Mesendoderm (in vitro differentiated cells): ENCODE measurements around the gene NPLOC4.

Source experiments
- DNase-seq: peaks from one replicate; pipeline ENCODE4 v3.0.0; 2013
- H2AK5ac ChIP-seq: 2 replicates; pipeline ENCODE4 v1.6.1; 2013; ENCODE audit warnings: low read length, inconsistent platforms
- H2BK120ac ChIP-seq: 2 replicates; pipeline ENCODE4 v1.6.1; 2013; ENCODE audit warnings: low read depth, mild to moderate bottlenecking, low read length, moderate library complexity, mixed read lengths
- H2BK15ac ChIP-seq: replicated peaks from 2 replicates; pipeline ENCODE4 v1.6.1; 2013; ENCODE audit warnings: low read depth, mild to moderate bottlenecking, moderate library complexity
- H2BK5ac ChIP-seq: 2 replicates; pipeline ENCODE4 v1.6.1; 2013; ENCODE audit warnings: low read length, inconsistent platforms
- H3K18ac ChIP-seq: 2 replicates; pipeline ENCODE4 v1.6.1; 2013; ENCODE audit warnings: mild to moderate bottlenecking, low read length, mixed read lengths
- H3K23ac ChIP-seq: one replicate; pipeline ENCODE4 v1.6.1; 2013; ENCODE audit warnings: low read length
- H3K27ac ChIP-seq: 2 replicates; pipeline ENCODE4 v1.5.1; 2013; ENCODE audit warnings: low read depth, mild to moderate bottlenecking, inconsistent platforms, low read length, moderate library complexity
- H3K27me3 ChIP-seq: 2 replicates; pipeline ENCODE4 v1.6.1; 2013; ENCODE audit warnings: low read length, control low read depth, mild to moderate bottlenecking, inconsistent platforms; ENCODE audit not compliant: insufficient read depth, poor library complexity
- H3K36me3 ChIP-seq: 2 replicates; pipeline ENCODE4 v1.6.1; 2013; ENCODE audit warnings: low read length, inconsistent platforms; ENCODE audit not compliant: control insufficient read depth, insufficient read depth
- H3K4ac ChIP-seq: one replicate; pipeline ENCODE4 v1.6.1; 2013; ENCODE audit warnings: low read depth, mild to moderate bottlenecking, low read length, moderate library complexity
- H3K4me1 ChIP-seq: 2 replicates; pipeline ENCODE4 v1.6.1; 2013; ENCODE audit warnings: low read depth, low read length, inconsistent platforms; ENCODE audit not compliant: control insufficient read depth
- H3K4me2 ChIP-seq: 2 replicates; pipeline ENCODE4 v1.6.1; 2013; ENCODE audit warnings: low read length
- H3K4me3 ChIP-seq: 2 replicates; pipeline ENCODE4 v1.5.1; 2013; ENCODE audit warnings: mild to moderate bottlenecking, low read length
- H3K56ac ChIP-seq: one replicate; pipeline ENCODE4 v1.6.1; 2013; ENCODE audit warnings: low read length
- H3K79me1 ChIP-seq: 2 replicates; pipeline ENCODE4 v1.6.1; 2013; ENCODE audit warnings: low read length, inconsistent platforms
- H3K79me2 ChIP-seq: 2 replicates; pipeline ENCODE4 v1.6.1; 2013; ENCODE audit warnings: mild to moderate bottlenecking, low read length; ENCODE audit not compliant: control insufficient read depth, insufficient read depth
- H3K9ac ChIP-seq: 2 replicates; pipeline ENCODE4 v1.6.1; 2013; ENCODE audit warnings: low read length, inconsistent platforms
- H4K5ac ChIP-seq: one replicate; pipeline ENCODE4 v1.6.1; 2013; ENCODE audit warnings: low read length
- H4K8ac ChIP-seq: one replicate; pipeline ENCODE4 v1.6.1; 2013; ENCODE audit warnings: low read depth, mild to moderate bottlenecking, control low read depth, low read length, moderate library complexity
- WGBS: extraction: QIAGEN DNeasy Blood & Tissue Kit; methylation state at CpG from one replicate; pipeline ENCODE4 v1.1.7; 2013; ENCODE audit warnings: low lambda C conversion rate, missing lambda C conversion rate; ENCODE audit not compliant: insufficient coverage; ENCODE audit errors: extremely low coverage; 5-methylcytosine and 5-hydroxymethylcytosine counted together

NPLOC4 gene

DNA sequence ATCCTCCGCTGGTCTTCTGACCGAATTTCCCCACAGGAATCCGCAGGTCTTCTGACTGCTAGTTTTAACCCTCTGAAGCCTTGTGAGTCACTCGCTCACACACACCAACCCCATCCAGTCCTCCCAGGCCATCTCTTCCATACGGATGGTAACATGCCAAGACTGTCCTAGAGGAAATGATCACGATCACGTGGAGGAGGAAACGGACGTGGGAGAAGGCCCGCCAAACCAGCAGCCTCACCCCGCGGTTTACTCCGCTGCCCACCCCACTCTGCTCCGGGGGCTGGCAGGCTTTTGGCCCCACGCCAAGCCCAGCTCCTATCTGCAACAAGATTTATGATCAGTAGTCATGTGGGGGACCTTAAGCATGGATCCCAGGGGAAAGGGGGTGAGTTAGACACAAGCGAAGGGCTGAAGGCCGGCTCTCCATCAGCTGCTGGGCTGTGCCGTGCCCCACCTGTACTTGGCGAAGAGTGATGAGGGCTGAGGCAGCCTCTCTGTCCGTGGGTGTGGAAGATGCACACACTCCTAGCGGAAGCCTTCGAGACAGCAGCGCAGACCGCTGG lies 83.2 kb downstream of the NPLOC4 start:
- H3K79me1 ChIP-seq: peaks cover 4% of the 10 kb centered on the region
- H4K5ac ChIP-seq: no peak overlapping the region
- no peak overlapping the region for H3K27ac ChIP-seq
- H3K23ac ChIP-seq: peak overlapping the region; percentile 1
- no CpG with 5 or more reads among the region's 24 CpGs for WGBS
- H3K18ac ChIP-seq: no peak overlapping the region
- H2BK5ac ChIP-seq: no peak overlapping the region
- peak overlapping the region; percentile 15 for H3K56ac ChIP-seq
- H3K4me1 ChIP-seq: peaks cover 3% of the 10 kb centered on the region
- no peak overlapping the region for H2BK15ac ChIP-seq
- no peak overlapping the region for H4K8ac ChIP-seq
- no peak overlapping the region for H3K4me3 ChIP-seq
- no peak overlapping the region for H3K4ac ChIP-seq
- no peak for DNase-seq
- no peaks in the 10 kb centered on the region for H3K27me3 ChIP-seq
- H3K79me2 ChIP-seq: peaks cover 5% of the 10 kb centered on the region
- H3K4me2 ChIP-seq: peak overlapping the region; percentile 61
- H3K9ac ChIP-seq: peak overlapping the region; percentile 42
- H2BK120ac ChIP-seq: no peak overlapping the region
- H2AK5ac ChIP-seq: no peak overlapping the region
- peaks cover 3% of the 10 kb centered on the region for H3K36me3 ChIP-seq

- Histone ChIP-seq H2BK15ac (no peak overlapping the region), H3K79me1 (peaks cover 4% of the 10 kb centered on the region), H2AK5ac (no peak overlapping the region), H3K4me3 (peak overlapping the region; percentile 86), H2BK5ac (no peak overlapping the region), H3K4me1 (peaks cover 3% of the 10 kb centered on the region), H3K27ac (peak overlapping the region; percentile 74), H3K79me2 (peaks cover 5% of the 10 kb centered on the region), H4K8ac (no peak overlapping the region), H3K36me3 (peaks cover 1% of the 10 kb centered on the region), H3K4me2 (peak overlapping the region; percentile 100), H3K27me3 (no peaks in the 10 kb centered on the region), H3K9ac (peak overlapping the region; percentile 93), H3K23ac (peak overlapping the region; percentile 1), H2BK120ac (no peak overlapping the region), H3K18ac (no peak overlapping the region), H3K56ac (peak overlapping the region; percentile 93), H3K4ac (no peak overlapping the region), H4K5ac (no peak overlapping the region)
- DNase-seq: peak; percentile 93
- no CpG with 5 or more reads among the region's 19 CpGs for WGBS
These were observed 83.8 kb downstream of the NPLOC4 start for GRCh38 chr17:81553018-81553615.

DNA sequence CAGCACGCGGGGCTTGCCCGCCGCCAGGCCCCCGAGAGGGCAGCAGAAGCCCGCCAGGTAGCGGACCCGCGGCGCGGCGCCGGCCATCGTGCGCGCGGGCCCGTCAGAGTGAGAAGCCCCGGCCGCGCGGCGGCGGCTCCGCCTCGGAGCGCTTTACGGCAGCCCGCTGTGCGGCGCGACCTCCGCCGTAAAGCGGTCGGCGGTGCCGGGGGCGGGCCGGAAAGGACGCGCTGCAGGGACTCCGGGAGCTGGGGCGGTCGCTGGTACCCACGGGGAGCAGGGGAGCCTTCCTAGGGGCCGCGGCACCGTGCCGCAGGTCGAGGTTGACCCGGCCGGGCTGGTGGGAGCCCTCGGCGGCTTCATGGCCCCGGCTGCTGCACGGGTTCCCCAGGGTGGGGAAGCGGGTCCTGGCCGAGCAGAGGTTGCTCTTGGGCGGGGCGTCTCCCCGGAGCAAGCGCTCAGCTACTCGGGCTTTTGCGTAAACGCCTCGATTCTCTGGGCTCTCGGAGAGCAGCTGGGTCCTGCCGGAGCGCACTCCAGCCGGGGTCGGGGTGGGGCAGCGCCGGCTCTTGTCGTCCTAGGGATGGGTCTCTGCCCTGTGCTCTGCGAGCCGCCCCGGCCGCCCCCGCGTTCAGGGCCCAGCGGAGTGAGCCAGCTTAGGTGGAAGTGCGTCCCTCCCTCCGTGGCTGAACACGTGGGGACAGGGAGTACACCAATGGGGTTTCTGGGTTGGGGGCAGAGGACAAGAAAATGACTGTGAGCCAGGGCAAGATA lies 84.5 kb downstream of the NPLOC4 start, which contains the start of gene FAAP100:
FAAP100 (minus strand) TSS at position 110 of the 774 bp plus-strand sequence; CDS start at position 87, 23 bp downstream.
- Histone ChIP-seq H2BK5ac (no peak within 1 kb of the TSS), H2BK15ac (no peak within 1 kb of the TSS), H3K36me3 (no peaks in the 10 kb centered on the region)

GRCh38 chr17:81551458-81552243 lies 85.3 kb downstream of the NPLOC4 start:
- Histone ChIP-seq H3K56ac (peak overlapping the region; percentile 98), H3K79me1 (peaks cover 4% of the 10 kb centered on the region), H3K9ac (peak overlapping the region; percentile 94), H3K4me2 (peak overlapping the region; percentile 74), H2BK15ac (no peak overlapping the region), H3K4me1 (peaks cover 3% of the 10 kb centered on the region), H3K4ac (no peak overlapping the region), H4K8ac (no peak overlapping the region), H3K79me2 (peaks cover 5% of the 10 kb centered on the region), H4K5ac (no peak overlapping the region), H2AK5ac (no peak overlapping the region), H2BK120ac (no peak overlapping the region), H3K4me3 (peak overlapping the region; percentile 90), H2BK5ac (no peak overlapping the region), H3K36me3 (peaks cover 4% of the 10 kb centered on the region), H3K27me3 (no peaks in the 10 kb centered on the region), H3K23ac (peak overlapping the region; percentile 89), H3K18ac (no peak overlapping the region), H3K27ac (no peak overlapping the region)
- WGBS: no CpG with 5 or more reads among the region's 69 CpGs
- no peak for DNase-seq

More for the DNA sequence above, 84.5 kb downstream of the NPLOC4 start, which contains the start of gene FAAP100:
- H3K27me3 ChIP-seq: no peaks in the 10 kb centered on the region
- H4K5ac ChIP-seq: no peak within 1 kb of the TSS
- H4K8ac ChIP-seq: no peak within 1 kb of the TSS
- H3K4me1 ChIP-seq: peaks cover 3% of the 10 kb centered on the region
- peaks cover 5% of the 10 kb centered on the region for H3K79me2 ChIP-seq
- no peak within 1 kb of the TSS for H2AK5ac ChIP-seq
- peak within 1 kb of the TSS; percentile 94 for H3K9ac ChIP-seq
- H3K23ac ChIP-seq: peak within 1 kb of the TSS; percentile 89
- peak within 1 kb of the TSS; percentile 98 for H3K56ac ChIP-seq
- H3K79me1 ChIP-seq: peaks cover 4% of the 10 kb centered on the region
- H3K27ac ChIP-seq: peak within 1 kb of the TSS; percentile 74
- H2BK120ac ChIP-seq: no peak within 1 kb of the TSS
- H3K4ac ChIP-seq: peak within 1 kb of the TSS; percentile 17
- WGBS: no CpG with 5 or more reads among the region's 85 CpGs
- H3K4me3 ChIP-seq: peak within 1 kb of the TSS; percentile 90
- peak; percentile 87 for DNase-seq
- peak within 1 kb of the TSS; percentile 100 for H3K4me2 ChIP-seq
- H3K18ac ChIP-seq: peak within 1 kb of the TSS; percentile 31

DNA sequence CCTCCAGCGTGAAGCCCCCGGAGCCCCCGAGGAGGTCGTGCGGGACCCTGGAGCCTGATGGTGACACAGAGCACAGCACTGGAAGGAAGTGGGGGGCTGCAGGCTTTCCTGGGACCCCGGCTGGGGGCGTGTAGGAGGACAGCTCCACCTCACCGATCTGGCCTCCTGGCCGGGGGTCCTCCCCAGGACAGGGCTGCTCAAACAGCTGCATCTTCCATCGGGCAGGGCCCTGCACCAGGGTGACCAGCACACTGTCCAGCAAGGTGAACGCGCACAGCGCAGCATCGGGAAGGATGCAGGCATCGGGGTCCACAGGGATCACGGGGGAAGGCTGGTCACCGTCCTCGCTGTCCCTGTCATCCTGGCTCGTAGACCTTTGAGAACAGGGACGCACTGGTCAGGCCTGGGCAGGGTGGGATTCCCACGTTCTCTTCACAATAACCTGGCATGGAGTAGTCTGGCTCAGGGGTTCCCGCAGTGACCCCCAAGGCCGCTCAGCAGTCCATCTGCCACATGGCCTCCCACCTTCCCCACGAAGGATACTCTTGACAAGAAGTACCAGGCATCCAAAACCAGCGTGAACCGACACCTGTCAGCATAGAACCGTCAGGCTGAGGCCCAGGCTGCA lies 86.0 kb downstream of the NPLOC4 start:
- Histone ChIP-seq H3K4me3 (no peak overlapping the region), H3K79me1 (peaks cover 4% of the 10 kb centered on the region), H2AK5ac (no peak overlapping the region), H3K4me2 (peak overlapping the region; percentile 74), H3K9ac (peak overlapping the region; percentile 94), H3K27ac (no peak overlapping the region), H3K4me1 (peaks cover 3% of the 10 kb centered on the region), H3K23ac (no peak overlapping the region), H2BK15ac (no peak overlapping the region), H3K18ac (no peak overlapping the region), H4K8ac (no peak overlapping the region), H3K4ac (no peak overlapping the region), H3K27me3 (no peaks in the 10 kb centered on the region), H3K36me3 (peaks cover 4% of the 10 kb centered on the region), H3K79me2 (peaks cover 5% of the 10 kb centered on the region), H2BK5ac (no peak overlapping the region), H4K5ac (no peak overlapping the region), H2BK120ac (no peak overlapping the region), H3K56ac (peak overlapping the region; percentile 98)
- WGBS: no CpG with 5 or more reads among the region's 27 CpGs
- DNase-seq: no peak
